Stimulated activated memory B cell treated with anti-CD40 and anti-IgM and Interleukin-4, amounts not matched to agents 10 μg/mL and 1 μg/mL and 100 μg/mL, for 72 hours (primary cell): ENCODE measurements around the gene RERE.
A peak's percentile ranks its signal among the peaks of the same experiment; 100 is the strongest.

Source experiments
- ATAC-seq: fragments of 150-1000 bp; cut with Tn5 transposase; 2 replicates; pipeline ENCODE4 v1.10.0; 2021
- H3K27ac Mint-ChIP-seq: one replicate; pipeline ENCODE4 v1.8.0; 2022; ENCODE audit warnings: mild to moderate bottlenecking, mixed read lengths
- H3K27me3 Mint-ChIP-seq: one replicate; pipeline ENCODE4 v1.8.0; 2022; ENCODE audit warnings: mixed read lengths
- H3K36me3 Mint-ChIP-seq: one replicate; pipeline ENCODE4 v1.8.0; 2022; ENCODE audit warnings: mixed read lengths
- H3K4me1 Mint-ChIP-seq: one replicate; pipeline ENCODE4 v1.8.0; 2022; ENCODE audit warnings: mixed read lengths
- H3K4me3 Mint-ChIP-seq: one replicate; pipeline ENCODE4 v1.8.0; 2022; ENCODE audit warnings: mild to moderate bottlenecking, moderate library complexity, mixed read lengths
- H3K9me3 Mint-ChIP-seq: one replicate; pipeline ENCODE4 v1.8.0; 2022; ENCODE audit warnings: mixed read lengths

The RERE gene

GRCh38 chr1:8674912-8675311, 142.5 kb downstream of the RERE start:
- H3K36me3 Mint-ChIP-seq = no peaks in the 10 kb centered on the region
- no peak for ATAC-seq
- H3K9me3 Mint-ChIP-seq = no peaks in the 10 kb centered on the region
- H3K27me3 Mint-ChIP-seq = no peaks in the 10 kb centered on the region
- H3K4me3 Mint-ChIP-seq = no peak overlapping the region
- H3K4me1 Mint-ChIP-seq = peaks cover 37% of the 10 kb centered on the region
- peak overlapping the region; percentile 40 for H3K27ac Mint-ChIP-seq

- ATAC-seq = no peak
- Mint-ChIP-seq H3K36me3 (no peaks in the 10 kb centered on the region), H3K27ac (peak overlapping the region; percentile 40), H3K9me3 (no peaks in the 10 kb centered on the region), H3K27me3 (no peaks in the 10 kb centered on the region), H3K4me3 (no peak overlapping the region), H3K4me1 (peaks cover 37% of the 10 kb centered on the region)
Observed at GRCh38 chr1:8674481-8674880, 143.0 kb downstream of the RERE start.

- H3K36me3 Mint-ChIP-seq = no peaks in the 10 kb centered on the region
- no peaks in the 10 kb centered on the region for H3K9me3 Mint-ChIP-seq
- H3K4me3 Mint-ChIP-seq = no peak overlapping the region
- no peak for ATAC-seq
- H3K4me1 Mint-ChIP-seq = peaks cover 29% of the 10 kb centered on the region
- H3K27ac Mint-ChIP-seq = peak overlapping the region; percentile 32
- no peaks in the 10 kb centered on the region for H3K27me3 Mint-ChIP-seq
Observed at GRCh38 chr1:8671306-8671917, 146.0 kb downstream of the RERE start.

- H3K27me3 Mint-ChIP-seq = no peaks in the 10 kb centered on the region
- peak overlapping the region; percentile 6 for H3K27ac Mint-ChIP-seq
- H3K4me1 Mint-ChIP-seq = peaks cover 24% of the 10 kb centered on the region
- no peaks in the 10 kb centered on the region for H3K9me3 Mint-ChIP-seq
- H3K36me3 Mint-ChIP-seq = no peaks in the 10 kb centered on the region
- ATAC-seq = no peak
- no peak overlapping the region for H3K4me3 Mint-ChIP-seq
Observed at GRCh38 chr1:8670371-8670818, 147.0 kb downstream of the RERE start.

- peaks cover 18% of the 10 kb centered on the region for H3K4me1 Mint-ChIP-seq
- no peaks in the 10 kb centered on the region for H3K27me3 Mint-ChIP-seq
- H3K27ac Mint-ChIP-seq = peak overlapping the region; percentile 6
- no peak overlapping the region for H3K4me3 Mint-ChIP-seq
- no peaks in the 10 kb centered on the region for H3K36me3 Mint-ChIP-seq
- peak; percentile 42 for ATAC-seq
- H3K9me3 Mint-ChIP-seq = no peaks in the 10 kb centered on the region
Observed at GRCh38 chr1:8669606-8670335, 147.7 kb downstream of the RERE start.

GRCh38 chr1:8667869-8668594, 149.4 kb downstream of the RERE start:
- no peak for ATAC-seq
- H3K36me3 Mint-ChIP-seq = no peaks in the 10 kb centered on the region
- peaks cover 8% of the 10 kb centered on the region for H3K4me1 Mint-ChIP-seq
- H3K4me3 Mint-ChIP-seq = no peak overlapping the region
- H3K27me3 Mint-ChIP-seq = no peaks in the 10 kb centered on the region
- no peaks in the 10 kb centered on the region for H3K9me3 Mint-ChIP-seq
- H3K27ac Mint-ChIP-seq = no peak overlapping the region

GRCh38 chr1:8666389-8667167, 150.9 kb downstream of the RERE start:
- Mint-ChIP-seq H3K27me3 (no peaks in the 10 kb centered on the region), H3K27ac (no peak overlapping the region)
- ATAC-seq = peak; percentile 76

GRCh38 chr1:8665833-8666232, 151.6 kb downstream of the RERE start:
- Mint-ChIP-seq H3K9me3 (no peaks in the 10 kb centered on the region), H3K4me3 (no peak overlapping the region), H3K27me3 (no peaks in the 10 kb centered on the region), H3K27ac (no peak overlapping the region), H3K4me1 (no peaks in the 10 kb centered on the region), H3K36me3 (no peaks in the 10 kb centered on the region)
- no peak for ATAC-seq

More at GRCh38 chr1:8666389-8667167, 150.9 kb downstream of the RERE start:
- no peaks in the 10 kb centered on the region for H3K4me1 Mint-ChIP-seq
- no peaks in the 10 kb centered on the region for H3K9me3 Mint-ChIP-seq
- H3K4me3 Mint-ChIP-seq = peak overlapping the region; percentile 40
- no peaks in the 10 kb centered on the region for H3K36me3 Mint-ChIP-seq

GRCh38 chr1:8664887-8665286, 152.6 kb downstream of the RERE start:
- Mint-ChIP-seq H3K4me1 (no peaks in the 10 kb centered on the region), H3K27ac (no peak overlapping the region), H3K4me3 (no peak overlapping the region), H3K36me3 (no peaks in the 10 kb centered on the region), H3K9me3 (no peaks in the 10 kb centered on the region), H3K27me3 (no peaks in the 10 kb centered on the region)
- no peak for ATAC-seq

GRCh38 chr1:8663915-8664329, 153.5 kb downstream of the RERE start:
- no peaks in the 10 kb centered on the region for H3K36me3 Mint-ChIP-seq
- H3K9me3 Mint-ChIP-seq = no peaks in the 10 kb centered on the region
- ATAC-seq = peak; percentile 79
- H3K4me3 Mint-ChIP-seq = no peak overlapping the region
- no peaks in the 10 kb centered on the region for H3K27me3 Mint-ChIP-seq
- H3K27ac Mint-ChIP-seq = no peak overlapping the region
- H3K4me1 Mint-ChIP-seq = peaks cover 3% of the 10 kb centered on the region

- Mint-ChIP-seq H3K27me3 (no peaks in the 10 kb centered on the region), H3K4me1 (peaks cover 10% of the 10 kb centered on the region), H3K27ac (no peak overlapping the region), H3K9me3 (no peaks in the 10 kb centered on the region), H3K4me3 (no peak overlapping the region), H3K36me3 (no peaks in the 10 kb centered on the region)
- no peak for ATAC-seq
Observed at GRCh38 chr1:8663090-8663802, 154.2 kb downstream of the RERE start.

- Mint-ChIP-seq H3K4me3 (no peak overlapping the region), H3K36me3 (no peaks in the 10 kb centered on the region), H3K4me1 (peaks cover 15% of the 10 kb centered on the region), H3K27me3 (no peaks in the 10 kb centered on the region), H3K27ac (no peak overlapping the region), H3K9me3 (no peaks in the 10 kb centered on the region)
- ATAC-seq = no peak
Observed at GRCh38 chr1:8662380-8663072, 154.9 kb downstream of the RERE start.

GRCh38 chr1:8661185-8662110, 156.0 kb downstream of the RERE start:
- Mint-ChIP-seq H3K27me3 (no peaks in the 10 kb centered on the region), H3K36me3 (no peaks in the 10 kb centered on the region), H3K9me3 (no peaks in the 10 kb centered on the region), H3K27ac (no peak overlapping the region), H3K4me1 (peaks cover 15% of the 10 kb centered on the region), H3K4me3 (no peak overlapping the region)
- ATAC-seq = no peak
